GM23248 (cell line): ENCODE data around the gene PGA3. TPM values are rescaled to one million over a fixed set of nuclear protein-coding genes. Genes with fewer than 3 reads are reported as not detected.

Source experiments
- DNase-seq: peaks from one replicate; pipeline ENCODE4 v3.0.0-alpha.2; 2015
- H2AFZ ChIP-seq: fragments of 200-600 bp; sonication (generic); 2 replicates; pipeline ENCODE4 v1.6.1; 2016; ENCODE audit warnings: antibody characterized with exemption
- H3F3A ChIP-seq: fragments of 200-600 bp; sonication (generic); 2 replicates; pipeline ENCODE4 v1.6.1; 2016; ENCODE audit warnings: mild to moderate bottlenecking, antibody characterized with exemption, mixed run types; ENCODE audit not compliant: insufficient read depth
- H3K27ac ChIP-seq: fragments of 200-600 bp; sonication (generic); 2 replicates; pipeline ENCODE4 v1.5.1; 2016; ENCODE audit warnings: mild to moderate bottlenecking
- H3K27me3 ChIP-seq: fragments of 200-600 bp; sonication (generic); replicated peaks from 2 replicates; pipeline ENCODE4 v1.6.1; 2016; ENCODE audit warnings: mild to moderate bottlenecking; ENCODE audit not compliant: insufficient read depth
- H3K36me3 ChIP-seq: fragments of 200-600 bp; sonication (generic); 2 replicates; pipeline ENCODE4 v1.6.1; 2016; ENCODE audit warnings: low read depth, mild to moderate bottlenecking
- H3K4me1 ChIP-seq: fragments of 200-600 bp; sonication (generic); 2 replicates; pipeline ENCODE4 v1.6.1; 2016; ENCODE audit warnings: mild to moderate bottlenecking; ENCODE audit not compliant: insufficient read depth
- H3K4me2 ChIP-seq: fragments of 200-600 bp; sonication (generic); one replicate; pipeline ENCODE4 v1.6.1; 2016; ENCODE audit warnings: mild to moderate bottlenecking; ENCODE audit not compliant: unreplicated experiment
- H3K4me3 ChIP-seq: fragments of 200-600 bp; sonication (generic); 2 replicates; pipeline ENCODE4 v1.5.1; 2016; ENCODE audit warnings: mild to moderate bottlenecking
- H3K79me2 ChIP-seq: fragments of 200-600 bp; sonication (generic); 2 replicates; pipeline ENCODE4 v1.6.1; 2016; ENCODE audit warnings: mild to moderate bottlenecking; ENCODE audit not compliant: insufficient read depth
- H3K9ac ChIP-seq: fragments of 200-600 bp; sonication (generic); 2 replicates; pipeline ENCODE4 v1.6.1; 2016; ENCODE audit warnings: mild to moderate bottlenecking
- H3K9me2 ChIP-seq: fragments of 200-600 bp; sonication (generic); 2 replicates; pipeline ENCODE4 v1.6.1; 2016; ENCODE audit warnings: mixed run types, mild to moderate bottlenecking, moderate library complexity; ENCODE audit not compliant: insufficient read depth
- H3K9me3 ChIP-seq: fragments of 200-600 bp; sonication (generic); one replicate; pipeline ENCODE4 v1.6.1; 2017; ENCODE audit warnings: low read depth
- H4K20me1 ChIP-seq: fragments of 200-600 bp; sonication (generic); 2 replicates; pipeline ENCODE4 v1.6.0; 2016; ENCODE audit not compliant: insufficient read depth
- EZH2 ChIP-seq: fragments of 200-600 bp; sonication (generic); IDR thresholded peaks from 2 replicates; pipeline ENCODE4 v1.6.1; 2018; ENCODE audit warnings: antibody characterized with exemption, mild to moderate bottlenecking; ENCODE audit not compliant: insufficient read depth, poor library complexity, severe bottlenecking
- EZH2phosphoT487 ChIP-seq: fragments of 200-600 bp; sonication (generic); IDR thresholded peaks from 2 replicates; pipeline ENCODE4 v1.6.1; 2018; ENCODE audit warnings: antibody characterized with exemption, moderate library complexity, mild to moderate bottlenecking, low read depth; ENCODE audit not compliant: insufficient read depth
- WGBS, 2 experiments: methylation state at CpG; one replicate each; pipeline ENCODE4 v1.1.6; 2015 to 2017; ENCODE audit warnings: low lambda C conversion rate in 2 of 2, low coverage in 1 of 2; ENCODE audit errors: missing lambda C conversion rate in 2 of 2; 5-methylcytosine and 5-hydroxymethylcytosine counted together
- in situ Hi-C: fragments of 300-500 bp; cut with MboI; formaldehyde crosslinking; loops from 2 replicates; pipeline ENCODE4 v1.15.0; 2020
- polyA plus RNA-seq: library from polyadenylated mRNA; unstranded; fragments of >200 nt; fragmentation: Nextera tagmentation; extraction: Ambion mirVana; gene quantifications from 2 replicates; pipeline ENCODE4 v1.2.1, GENCODE V29; 2016
- total RNA-seq: library from RNA; depleted of rRNA; stranded (reverse); fragments of >200 nt; shearing (Covaris generic); gene quantifications from 2 replicates; pipeline ENCODE4 v1.2.3, GENCODE V29; 2014; rRNA removed

PGA3 gene
- total and polyA plus RNA-seq, 2 experiments from 2014 or later, result not detected

GRCh38 chr11:61254403-61255025 lies 51.2 kb downstream of the PGA3 start:
- H4K20me1 ChIP-seq, result no peaks in the 10 kb centered on the region
- H2AFZ ChIP-seq, result no peak overlapping the region
- WGBS, 2 experiments, result 51 to 57% methylated on average over 12 of the region's 12 CpGs

DNA sequence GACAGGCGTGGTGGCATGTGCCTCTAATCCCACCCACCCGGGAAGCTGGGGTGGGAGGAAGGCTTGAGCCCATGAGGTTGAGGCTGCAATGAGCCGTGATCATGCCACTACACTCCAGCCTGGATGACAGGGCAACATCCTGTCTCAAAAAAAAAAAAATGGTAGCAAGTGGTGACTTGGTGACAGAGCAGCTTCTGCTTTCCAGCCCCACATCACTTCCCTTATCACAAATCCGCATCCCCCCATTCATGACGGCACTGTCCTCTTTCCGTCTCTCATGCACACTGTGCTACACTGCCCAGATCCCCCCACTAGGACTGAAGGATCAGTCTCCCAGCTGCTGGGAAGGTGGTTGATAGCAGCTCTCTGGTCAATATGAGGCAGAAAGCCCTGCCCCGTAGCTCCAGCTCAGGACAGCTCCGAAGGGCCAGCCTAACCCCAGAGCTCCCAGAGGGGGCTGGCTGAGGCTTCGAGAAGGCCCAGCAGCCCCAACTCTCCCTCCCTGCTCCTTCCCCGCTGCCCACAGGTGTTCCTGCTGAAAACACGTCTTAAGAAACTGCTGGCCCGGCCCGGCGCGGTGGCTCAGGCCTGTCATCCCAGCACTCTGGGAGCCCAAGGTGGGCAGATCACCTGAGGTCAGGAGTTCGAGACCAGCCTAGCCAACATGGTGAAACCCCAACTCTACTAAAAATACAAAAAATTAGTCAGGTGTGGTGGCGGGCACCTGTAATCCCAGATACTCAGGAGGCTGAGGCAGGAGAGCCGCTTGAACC lies 53.6 kb downstream of the PGA3 start:
- Histone ChIP-seq H3K27me3 (no peaks in the 10 kb centered on the region), H3K4me1 (no peaks in the 10 kb centered on the region), H3K4me3 (no peak overlapping the region), H4K20me1 (no peaks in the 10 kb centered on the region), H3F3A (no peaks in the 10 kb centered on the region; the same call in 1 of the 2 replicates), H3K27ac (no peak overlapping the region), H3K4me2 (no peak overlapping the region), H2AFZ (no peak overlapping the region), H3K9ac (no peak overlapping the region), H3K9me3 (no peaks in the 10 kb centered on the region), H3K9me2 (no peaks in the 10 kb centered on the region), H3K36me3 (no peaks in the 10 kb centered on the region), H3K79me2 (no peaks in the 10 kb centered on the region)
- WGBS, 2 experiments, result 90% methylated on average over 18 of the region's 18 CpGs
- DNase-seq, result no peak
- no peak for TF ChIP-seq EZH2
- no peak for TF ChIP-seq EZH2phosphoT487
- in situ Hi-C loops, result no loop called here

More at GRCh38 chr11:61254403-61255025, 51.2 kb downstream of the PGA3 start:
- Histone ChIP-seq H3K4me1 (no peaks in the 10 kb centered on the region), H3K9me3 (no peaks in the 10 kb centered on the region), H3K27ac (no peak overlapping the region), H3K4me2 (no peak overlapping the region), H3K4me3 (no peak overlapping the region), H3K9me2 (no peaks in the 10 kb centered on the region), H3F3A (no peaks in the 10 kb centered on the region), H3K9ac (no peak overlapping the region), H3K36me3 (no peaks in the 10 kb centered on the region), H3K79me2 (no peaks in the 10 kb centered on the region), H3K27me3 (no peaks in the 10 kb centered on the region)
- in situ Hi-C loops, result no loop called here
- DNase-seq, result peak; percentile 74
- TF ChIP-seq EZH2 (no peak), EZH2phosphoT487 (no peak)

- no peak for DNase-seq
- in situ Hi-C loops, result no loop called here
- Histone ChIP-seq H3K9ac (no peak overlapping the region), H3K9me3 (no peaks in the 10 kb centered on the region), H3K79me2 (no peaks in the 10 kb centered on the region), H3K4me1 (no peaks in the 10 kb centered on the region), H3K27ac (no peak overlapping the region), H3K4me2 (no peak overlapping the region), H3K27me3 (no peaks in the 10 kb centered on the region), H3K9me2 (no peaks in the 10 kb centered on the region), H4K20me1 (no peaks in the 10 kb centered on the region), H3K4me3 (no peak overlapping the region), H3F3A (no peaks in the 10 kb centered on the region; the same call in 1 of the 2 replicates), H2AFZ (no peak overlapping the region), H3K36me3 (no peaks in the 10 kb centered on the region)
- TF ChIP-seq EZH2phosphoT487 (no peak), EZH2 (no peak)
- WGBS, 2 experiments, result 74 to 78% methylated on average over 8 to 9 of the region's 9 CpGs
Measured at GRCh38 chr11:61258546-61258945, 55.2 kb downstream of the PGA3 start.

GRCh38 chr11:61259363-61259762 lies 56.0 kb downstream of the PGA3 start:
- H3F3A ChIP-seq, result no peaks in the 10 kb centered on the region; the same call in 1 of the 2 replicates
- no peaks in the 10 kb centered on the region for H3K9me2 ChIP-seq
- 87% methylated on average over 6 of the region's 6 CpGs for WGBS, 2 experiments

More at GRCh38 chr11:61259363-61259762, 56.0 kb downstream of the PGA3 start:
- H3K4me3 ChIP-seq, result no peak overlapping the region
- TF ChIP-seq EZH2phosphoT487 (no peak), EZH2 (no peak)
- H2AFZ ChIP-seq, result no peak overlapping the region
- DNase-seq, result no peak
- no peaks in the 10 kb centered on the region for H4K20me1 ChIP-seq
- H3K27ac ChIP-seq, result no peak overlapping the region
- in situ Hi-C loops, result no loop called here
- no peaks in the 10 kb centered on the region for H3K79me2 ChIP-seq
- H3K27me3 ChIP-seq, result no peaks in the 10 kb centered on the region
- H3K9me3 ChIP-seq, result no peaks in the 10 kb centered on the region
- H3K4me2 ChIP-seq, result no peak overlapping the region
- no peaks in the 10 kb centered on the region for H3K4me1 ChIP-seq
- no peak overlapping the region for H3K9ac ChIP-seq
- H3K36me3 ChIP-seq, result no peaks in the 10 kb centered on the region

Other genes with a start within 250 kb of the PGA3 start
- gene CD6, start 231.8 kb upstream of the PGA3 start, total RNA-seq, result not detected in 2 replicates
- not detected in 2 replicates for gene CD6, start 231.8 kb upstream of the PGA3 start, polyA plus RNA-seq
- not detected in 2 replicates for gene CD5, start 101.0 kb upstream of the PGA3 start, total RNA-seq
- not detected in 2 replicates for gene CD5, start 101.0 kb upstream of the PGA3 start, polyA plus RNA-seq
- gene VPS37C, start 42.1 kb upstream of the PGA3 start, total RNA-seq, result 13.4 and 18.7 TPM in 2 replicates
- gene VPS37C, start 42.1 kb upstream of the PGA3 start, polyA plus RNA-seq, result 12.1 and 13.1 TPM in 2 replicates
- not detected in 2 replicates for gene PGA4, start 18.8 kb downstream of the PGA3 start, total RNA-seq
- gene PGA4, start 18.8 kb downstream of the PGA3 start, polyA plus RNA-seq, result 0.31 TPM in 1 of 2 replicates, not detected in the other
- gene PGA5, start 37.7 kb downstream of the PGA3 start, total RNA-seq, result not detected in 2 replicates
- not detected in 2 replicates for gene PGA5, start 37.7 kb downstream of the PGA3 start, polyA plus RNA-seq
- 0.76 and 1.1 TPM in 2 replicates for gene VWCE, start 91.8 kb downstream of the PGA3 start, total RNA-seq
- 0.61 and 0.70 TPM in 2 replicates for gene VWCE, start 91.8 kb downstream of the PGA3 start, polyA plus RNA-seq
- 229 and 252 TPM in 2 replicates for gene DDB1, start 129.6 kb downstream of the PGA3 start, total RNA-seq
- 160 and 162 TPM in 2 replicates for gene DDB1, start 129.6 kb downstream of the PGA3 start, polyA plus RNA-seq
- gene TKFC, start 129.7 kb downstream of the PGA3 start, total RNA-seq, result 44.3 and 44.6 TPM in 2 replicates
- gene TKFC, start 129.7 kb downstream of the PGA3 start, polyA plus RNA-seq, result 35.3 and 39.8 TPM in 2 replicates
- 38.4 and 49.0 TPM in 2 replicates for gene CYB561A3, start 158.4 kb downstream of the PGA3 start, total RNA-seq
- gene CYB561A3, start 158.4 kb downstream of the PGA3 start, polyA plus RNA-seq, result 42.9 and 52.3 TPM in 2 replicates
- 19.0 and 21.5 TPM in 2 replicates for gene TMEM138, start 158.9 kb downstream of the PGA3 start, total RNA-seq
- 48.3 and 50.2 TPM in 2 replicates for gene TMEM138, start 158.9 kb downstream of the PGA3 start, polyA plus RNA-seq
- gene TMEM216, start 189.1 kb downstream of the PGA3 start, total RNA-seq, result 23.2 and 33.9 TPM in 2 replicates
- gene TMEM216, start 189.1 kb downstream of the PGA3 start, polyA plus RNA-seq, result 20.7 and 23.1 TPM in 2 replicates
- 27.1 and 31.2 TPM in 2 replicates for gene CPSF7, start 226.5 kb downstream of the PGA3 start, total RNA-seq
- gene CPSF7, start 226.5 kb downstream of the PGA3 start, polyA plus RNA-seq, result 38.2 and 42.3 TPM in 2 replicates
- gene SDHAF2, start 226.6 kb downstream of the PGA3 start, total RNA-seq, result 19.5 and 32.5 TPM in 2 replicates
- 59.5 and 60.6 TPM in 2 replicates for gene SDHAF2, start 226.6 kb downstream of the PGA3 start, polyA plus RNA-seq